ENCODE measurements around the gene BRMS1. TPM values are rescaled to one million over a fixed set of nuclear protein-coding genes. Genes with fewer than 3 reads are reported as not detected.
A peak's percentile ranks its signal among the peaks of the same experiment; 100 is the strongest.
"Not testable (repeated sequence)": the region's sequence is repeated elsewhere in the genome, so short reads cannot be mapped to it uniquely, and the experiment has no call there.

Gene BRMS1
- total RNA-seq, 1 experiment from 2014 or later: 85.9 TPM

GRCh38 chr11:66365166-66365565, 20.3 kb upstream of the BRMS1 start:
- in situ Hi-C loops (cut with HindIII; ENCODE audit: low pct_unique_long_range_greater_than_20kb, low sequenced_read_pairs): no loop called here
- DNase-seq (ENCODE audit: low read depth): no peak

- DNase-seq (ENCODE audit: low read depth): no peak
- in situ Hi-C loops (cut with HindIII; ENCODE audit: low pct_unique_long_range_greater_than_20kb, low sequenced_read_pairs): no loop called here
These were observed 19.1 kb upstream of the BRMS1 start for GRCh38 chr11:66363805-66364535.

- in situ Hi-C loops (cut with HindIII; ENCODE audit: low pct_unique_long_range_greater_than_20kb, low sequenced_read_pairs): no loop called here
- no peak for DNase-seq (ENCODE audit: low read depth)
These were observed 18.3 kb upstream of the BRMS1 start for GRCh38 chr11:66363187-66363601.

GRCh38 chr11:66362481-66363147, 17.7 kb upstream of the BRMS1 start:
- in situ Hi-C loops (cut with HindIII; ENCODE audit: low pct_unique_long_range_greater_than_20kb, low sequenced_read_pairs): no loop called here

GRCh38 chr11:66361502-66361941, 16.6 kb upstream of the BRMS1 start:
- no peak for DNase-seq (ENCODE audit: low read depth)

More at GRCh38 chr11:66362481-66363147, 17.7 kb upstream of the BRMS1 start:
- no peak for DNase-seq (ENCODE audit: low read depth)

GRCh38 chr11:66360406-66361073, 15.6 kb upstream of the BRMS1 start:
- in situ Hi-C loops (cut with HindIII; ENCODE audit: low pct_unique_long_range_greater_than_20kb, low sequenced_read_pairs): no loop called here
- DNase-seq (ENCODE audit: low read depth): no peak

More at GRCh38 chr11:66361502-66361941, 16.6 kb upstream of the BRMS1 start:
- in situ Hi-C loops (cut with HindIII; ENCODE audit: low pct_unique_long_range_greater_than_20kb, low sequenced_read_pairs): no loop called here

- in situ Hi-C loops (cut with HindIII; ENCODE audit: low pct_unique_long_range_greater_than_20kb, low sequenced_read_pairs): no loop called here
- no peak for DNase-seq (ENCODE audit: low read depth)
These were observed 14.8 kb upstream of the BRMS1 start for GRCh38 chr11:66359662-66360087.

- DNase-seq (ENCODE audit: low read depth); in situ Hi-C loops (cut with HindIII; ENCODE audit: low pct_unique_long_range_greater_than_20kb, low sequenced_read_pairs): not testable (repeated sequence)
These were observed 5.8 kb upstream of the BRMS1 start for GRCh38 chr11:66350560-66351235.

GRCh38 chr11:66349084-66349386, 4.1 kb upstream of the BRMS1 start:
- in situ Hi-C loops (cut with HindIII; ENCODE audit: low pct_unique_long_range_greater_than_20kb, low sequenced_read_pairs): no loop called here
- no peak for DNase-seq (ENCODE audit: low read depth)

- peak; percentile 91 for DNase-seq (ENCODE audit: low read depth)
- in situ Hi-C loops (cut with HindIII; ENCODE audit: low pct_unique_long_range_greater_than_20kb, low sequenced_read_pairs): no loop called here
These were observed 2.7 kb upstream of the BRMS1 start, which contains the start of gene B4GAT1 for GRCh38 chr11:66347425-66348276. TSS of gene B4GAT1 (minus strand) at chr11:66347629. CDS start at chr11:66347545, 84 bp downstream.

GRCh38 chr11:66346476-66347424, 1.8 kb upstream of the BRMS1 start:
- in situ Hi-C loops (cut with HindIII; ENCODE audit: low pct_unique_long_range_greater_than_20kb, low sequenced_read_pairs): no loop called here

GRCh38 chr11:66345316-66345649, 379 bp upstream of the BRMS1 start:
- in situ Hi-C loops (cut with HindIII; ENCODE audit: low pct_unique_long_range_greater_than_20kb, low sequenced_read_pairs): no loop called here
- no peak for DNase-seq (ENCODE audit: low read depth)

More at GRCh38 chr11:66346476-66347424, 1.8 kb upstream of the BRMS1 start:
- DNase-seq (ENCODE audit: low read depth): no peak

GRCh38 chr11:66343176-66343575, 1.7 kb downstream of the BRMS1 start:
- no peak for DNase-seq (ENCODE audit: low read depth)
- in situ Hi-C loops (cut with HindIII; ENCODE audit: low pct_unique_long_range_greater_than_20kb, low sequenced_read_pairs): no loop called here

GRCh38 chr11:66341502-66342126, 3.3 kb downstream of the BRMS1 start:
- in situ Hi-C loops (cut with HindIII; ENCODE audit: low pct_unique_long_range_greater_than_20kb, low sequenced_read_pairs): no loop called here
- DNase-seq (ENCODE audit: low read depth): no peak

- DNase-seq (ENCODE audit: low read depth): no peak
- in situ Hi-C loops (cut with HindIII; ENCODE audit: low pct_unique_long_range_greater_than_20kb, low sequenced_read_pairs): no loop called here
These were observed 4.1 kb downstream of the BRMS1 start for GRCh38 chr11:66340596-66341501.
